OCI-LY3 (cell line): ENCODE data around the gene SIRT3.
A peak's percentile ranks its signal among the peaks of the same experiment; 100 is the strongest.

Source experiments
- H2AFZ ChIP-seq: fragments of 200-600, 300-600 bp; shearing (Covaris generic); 2 replicates; pipeline ENCODE4 v1.6.0; 2014; ENCODE audit warnings: antibody characterized with exemption, low read depth, low read length
- H3K27ac ChIP-seq: fragments of 200-600, 300-600 bp; sonication (generic); 2 replicates; pipeline ENCODE4 v1.5.1; 2014; ENCODE audit warnings: mild to moderate bottlenecking, low read length, moderate library complexity, mixed read lengths
- H3K27me3 ChIP-seq: fragments of 200-600, 300-600 bp; sonication (generic); 2 replicates; pipeline ENCODE4 v1.6.1; 2014; ENCODE audit warnings: low read depth, low read length, mixed read lengths
- H3K36me3 ChIP-seq: fragments of 200-600, 300-600 bp; sonication (generic); replicated peaks from 2 replicates; pipeline ENCODE3; 2014; ENCODE audit warnings: low read depth, low read length, mixed read lengths
- H3K4me1 ChIP-seq: fragments of 300-600, 200-600 bp; sonication (generic); 2 replicates; pipeline ENCODE4 v1.6.1; 2014; ENCODE audit warnings: low read length, mixed read lengths
- H3K4me2 ChIP-seq: fragments of 200-600, 300-600 bp; sonication (generic); 2 replicates; pipeline ENCODE4 v1.6.1; 2014; ENCODE audit warnings: low read length, mixed read lengths
- H3K4me3 ChIP-seq: fragments of 300-600, 200-600 bp; sonication (generic); 2 replicates; pipeline ENCODE4 v1.5.1; 2014; ENCODE audit warnings: antibody characterized with exemption, mild to moderate bottlenecking, low read length, moderate library complexity
- H3K79me2 ChIP-seq: fragments of 300-600, 200-600 bp; shearing (Covaris generic); 2 replicates; pipeline ENCODE4 v1.6.1; 2014; ENCODE audit warnings: mild to moderate bottlenecking, low read length, mixed read lengths
- H3K9ac ChIP-seq: fragments of 300-600, 200-600 bp; shearing (Covaris generic); 2 replicates; pipeline ENCODE4 v1.6.0; 2014; ENCODE audit warnings: mild to moderate bottlenecking, low read length, moderate library complexity
- H3K9me3 ChIP-seq: fragments of 200-600, 300-600 bp; shearing (Covaris generic); 2 replicates; pipeline ENCODE4 v1.6.1; 2014; ENCODE audit warnings: low read length, mixed read lengths; ENCODE audit not compliant: insufficient read depth
- H4K20me1 ChIP-seq: fragments of 200-600, 300-600 bp; sonication (generic); 2 replicates; pipeline ENCODE4 v1.6.1; 2016; ENCODE audit warnings: low read length, mixed read lengths; ENCODE audit not compliant: insufficient read depth
- EZH2phosphoT487 ChIP-seq: fragments of 200-600 bp; shearing (Covaris generic); IDR thresholded peaks from 2 replicates; pipeline ENCODE4 v1.6.1; 2018; ENCODE audit warnings: antibody characterized with exemption, mixed run types, low read depth
- TF ChIP-seq, protein P1 (sequence below): fragments of 200-600, 300-600 bp; sonication (generic); IDR thresholded peaks from 2 replicates; pipeline ENCODE4 v1.5.1; 2014; ENCODE audit warnings: antibody characterized with exemption, low read length, low read depth

SIRT3 gene

DNA sequence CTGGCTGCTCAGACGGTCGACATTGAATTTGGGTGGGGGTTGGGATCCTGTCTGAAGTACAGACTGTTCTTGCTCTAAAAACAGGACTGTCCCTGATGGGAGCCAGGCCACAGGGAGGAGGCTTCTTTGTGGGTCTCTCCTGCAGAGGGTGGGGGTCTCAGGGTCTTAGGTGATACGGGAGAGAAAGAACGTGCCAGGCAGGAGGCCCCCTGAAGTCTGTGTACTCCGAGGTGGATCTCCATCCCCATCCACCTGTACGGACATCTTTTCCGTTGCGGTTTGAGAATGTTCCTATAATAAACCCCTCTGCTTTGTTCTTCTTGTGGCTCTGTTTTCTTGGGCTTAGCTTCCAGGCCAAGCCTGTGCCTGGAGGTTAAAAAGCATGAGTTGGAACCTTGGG is 16.5 kb upstream of the SIRT3 start:
- Histone ChIP-seq H4K20me1 (no peaks in the 10 kb centered on the region), H3K27ac (no peak overlapping the region), H3K4me3 (no peak overlapping the region), H3K27me3 (no peaks in the 10 kb centered on the region), H3K4me2 (no peak overlapping the region), H3K36me3 (peaks cover 41% of the 10 kb centered on the region), H3K9ac (no peak overlapping the region), H3K9me3 (no peaks in the 10 kb centered on the region), H2AFZ (no peak overlapping the region), H3K4me1 (peaks cover 11% of the 10 kb centered on the region), H3K79me2 (no peaks in the 10 kb centered on the region)
- TF ChIP-seq, protein P1, sequence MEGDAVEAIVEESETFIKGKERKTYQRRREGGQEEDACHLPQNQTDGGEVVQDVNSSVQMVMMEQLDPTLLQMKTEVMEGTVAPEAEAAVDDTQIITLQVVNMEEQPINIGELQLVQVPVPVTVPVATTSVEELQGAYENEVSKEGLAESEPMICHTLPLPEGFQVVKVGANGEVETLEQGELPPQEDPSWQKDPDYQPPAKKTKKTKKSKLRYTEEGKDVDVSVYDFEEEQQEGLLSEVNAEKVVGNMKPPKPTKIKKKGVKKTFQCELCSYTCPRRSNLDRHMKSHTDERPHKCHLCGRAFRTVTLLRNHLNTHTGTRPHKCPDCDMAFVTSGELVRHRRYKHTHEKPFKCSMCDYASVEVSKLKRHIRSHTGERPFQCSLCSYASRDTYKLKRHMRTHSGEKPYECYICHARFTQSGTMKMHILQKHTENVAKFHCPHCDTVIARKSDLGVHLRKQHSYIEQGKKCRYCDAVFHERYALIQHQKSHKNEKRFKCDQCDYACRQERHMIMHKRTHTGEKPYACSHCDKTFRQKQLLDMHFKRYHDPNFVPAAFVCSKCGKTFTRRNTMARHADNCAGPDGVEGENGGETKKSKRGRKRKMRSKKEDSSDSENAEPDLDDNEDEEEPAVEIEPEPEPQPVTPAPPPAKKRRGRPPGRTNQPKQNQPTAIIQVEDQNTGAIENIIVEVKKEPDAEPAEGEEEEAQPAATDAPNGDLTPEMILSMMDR: no peak
- no peak for TF ChIP-seq EZH2phosphoT487

DNA sequence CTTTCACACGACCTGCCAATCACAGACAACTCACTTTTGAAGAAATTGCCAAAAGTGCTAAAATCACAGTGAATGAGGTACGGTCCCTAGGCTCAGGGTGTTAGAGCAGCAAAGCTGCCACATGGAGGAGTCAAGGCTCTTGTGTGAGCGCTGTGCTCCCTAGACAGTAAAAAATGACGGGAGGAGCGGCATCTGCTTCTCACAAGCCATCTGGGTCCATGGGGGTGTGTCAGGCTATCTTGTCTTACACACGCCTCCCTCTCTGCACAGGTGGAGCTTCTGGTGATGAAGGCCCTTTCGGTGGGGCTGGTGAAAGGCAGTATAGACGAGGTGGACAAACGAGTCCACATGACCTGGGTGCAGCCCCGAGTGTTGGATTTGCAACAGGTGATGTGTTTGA is 15.4 kb upstream of the SIRT3 start:
- H3K4me2 ChIP-seq: no peak overlapping the region
- no peaks in the 10 kb centered on the region for H3K4me1 ChIP-seq
- H3K9me3 ChIP-seq: no peaks in the 10 kb centered on the region
- no peak overlapping the region for H3K4me3 ChIP-seq
- H2AFZ ChIP-seq: no peak overlapping the region
- no peaks in the 10 kb centered on the region for H3K27me3 ChIP-seq
- no peak overlapping the region for H3K27ac ChIP-seq
- no peak overlapping the region for H3K9ac ChIP-seq
- peaks cover 49% of the 10 kb centered on the region for H3K36me3 ChIP-seq
- H3K79me2 ChIP-seq: no peaks in the 10 kb centered on the region
- TF ChIP-seq, protein P1: no peak
- no peak for TF ChIP-seq EZH2phosphoT487
- no peaks in the 10 kb centered on the region for H4K20me1 ChIP-seq

DNA sequence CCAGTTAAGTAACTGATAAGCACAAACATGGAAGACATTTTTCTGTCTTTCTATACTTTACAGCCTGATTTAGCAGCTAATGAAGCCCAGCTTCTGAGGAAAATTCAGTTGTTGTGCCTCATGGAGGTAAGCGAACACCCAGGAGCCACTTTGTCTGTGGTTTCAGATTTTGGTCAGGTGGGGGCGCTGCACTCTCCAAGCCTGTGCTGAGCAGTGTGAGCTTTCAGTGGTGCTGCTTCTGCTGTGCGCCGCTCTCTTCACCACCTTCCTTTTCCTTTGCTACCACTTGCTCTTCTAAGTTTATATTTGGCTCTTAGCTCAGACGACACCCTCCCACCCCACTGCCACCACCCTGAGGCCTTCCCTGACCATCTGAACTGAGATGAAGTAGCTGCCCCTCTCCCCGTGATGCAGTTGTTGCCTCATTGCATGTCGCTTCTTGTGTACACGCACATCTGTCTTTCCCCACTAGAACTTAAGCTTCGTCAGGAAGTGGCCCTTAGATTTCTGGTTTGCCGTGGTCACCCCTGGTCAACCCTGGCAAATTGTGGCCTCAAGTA is 14.7 kb upstream of the SIRT3 start:
- H3K36me3 ChIP-seq: peaks cover 54% of the 10 kb centered on the region

DNA sequence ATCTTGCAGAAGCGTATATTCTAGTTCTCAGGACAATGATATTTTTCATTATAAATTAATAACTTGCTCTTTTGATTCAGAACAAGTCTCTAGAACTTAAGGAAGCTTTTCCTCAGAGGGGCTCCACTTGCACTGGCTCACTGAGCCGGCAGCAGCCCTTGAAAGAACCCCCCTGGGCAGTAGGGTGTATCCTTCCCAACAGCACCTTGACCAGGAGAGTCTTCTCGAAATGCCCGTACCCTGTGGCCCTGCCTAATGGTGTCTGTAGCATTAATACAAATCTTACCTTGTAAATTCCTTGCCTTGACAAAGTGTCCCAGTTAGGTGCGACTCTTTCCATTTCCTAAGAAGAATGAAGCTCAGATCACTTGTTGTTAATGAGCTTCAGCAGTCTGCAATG is 14.1 kb upstream of the SIRT3 start:
- Histone ChIP-seq H3K27ac (no peak overlapping the region), H3K4me1 (no peaks in the 10 kb centered on the region), H4K20me1 (no peaks in the 10 kb centered on the region), H3K4me3 (no peak overlapping the region), H3K9ac (no peak overlapping the region), H2AFZ (no peak overlapping the region), H3K79me2 (no peaks in the 10 kb centered on the region), H3K9me3 (no peaks in the 10 kb centered on the region), H3K27me3 (no peaks in the 10 kb centered on the region), H3K36me3 (peaks cover 59% of the 10 kb centered on the region), H3K4me2 (no peak overlapping the region)
- TF ChIP-seq, protein P1: no peak
- TF ChIP-seq EZH2phosphoT487: no peak

More for the DNA sequence above, 14.7 kb upstream of the SIRT3 start:
- H3K27ac ChIP-seq: no peak overlapping the region
- no peak overlapping the region for H3K4me2 ChIP-seq
- H4K20me1 ChIP-seq: no peaks in the 10 kb centered on the region
- no peaks in the 10 kb centered on the region for H3K79me2 ChIP-seq
- H3K4me3 ChIP-seq: no peak overlapping the region
- no peaks in the 10 kb centered on the region for H3K9me3 ChIP-seq
- H2AFZ ChIP-seq: no peak overlapping the region
- H3K9ac ChIP-seq: no peak overlapping the region
- no peaks in the 10 kb centered on the region for H3K27me3 ChIP-seq
- TF ChIP-seq, protein P1: peak; percentile 85
- TF ChIP-seq EZH2phosphoT487: no peak
- H3K4me1 ChIP-seq: no peaks in the 10 kb centered on the region
